GDM1 (cell line): ENCODE data around the gene RUSF1.
"Not testable (repeated sequence)": the region's sequence is repeated elsewhere in the genome, so short reads cannot be mapped to it uniquely, and the experiment has no call there.

Source experiments
- DNase-seq: peaks from one replicate; lab custom pipeline; 2025; lab: John Stamatoyannopoulos, UW

RUSF1 gene

GRCh38 chr16:31507929-31508705 is at the start of gene RUSF1:
RUSF1 (minus strand) TSS chr16:31508391; CDS start chr16:31508373, 18 bp downstream.
- DNase-seq: peak; percentile 81

- DNase-seq: no peak
Measured at GRCh38 chr16:31542763-31543162, 34.6 kb upstream of the RUSF1 start.

- not testable (repeated sequence) for DNase-seq
Measured at GRCh38 chr16:31539762-31540161, 31.6 kb upstream of the RUSF1 start.

GRCh38 chr16:31538243-31538598 is 30.0 kb upstream of the RUSF1 start:
- not testable (repeated sequence) for DNase-seq

GRCh38 chr16:31537362-31538242 is 29.4 kb upstream of the RUSF1 start:
- no peak for DNase-seq

- DNase-seq: no peak
Measured at GRCh38 chr16:31536804-31537361, 28.7 kb upstream of the RUSF1 start.

GRCh38 chr16:31535737-31536136 is 27.5 kb upstream of the RUSF1 start:
- DNase-seq: peak; percentile 51

- no peak for DNase-seq
Measured at GRCh38 chr16:31532896-31533295, 24.7 kb upstream of the RUSF1 start.

- no peak for DNase-seq
Measured at GRCh38 chr16:31532120-31532519, 23.9 kb upstream of the RUSF1 start.

GRCh38 chr16:31531096-31531495 is 22.9 kb upstream of the RUSF1 start:
- no peak for DNase-seq

- DNase-seq: no peak
Measured at GRCh38 chr16:31530405-31530804, 22.2 kb upstream of the RUSF1 start.

- no peak for DNase-seq
Measured at GRCh38 chr16:31529937-31530312, 21.7 kb upstream of the RUSF1 start.

- DNase-seq: no peak
Measured at GRCh38 chr16:31529108-31529936, 21.1 kb upstream of the RUSF1 start.

GRCh38 chr16:31528523-31529107 is 20.4 kb upstream of the RUSF1 start:
- DNase-seq: no peak

- no peak for DNase-seq
Measured at GRCh38 chr16:31527734-31528274, 19.6 kb upstream of the RUSF1 start, which contains the start of gene AHSP. AHSP (plus strand) TSS chr16:31527900; CDS start chr16:31528140, 240 bp downstream.

- DNase-seq: no peak
Measured at GRCh38 chr16:31525113-31525512, 16.9 kb upstream of the RUSF1 start.

- DNase-seq: not testable (repeated sequence)
Measured at GRCh38 chr16:31523768-31524167, 15.6 kb upstream of the RUSF1 start.

GRCh38 chr16:31522071-31522470 is 13.9 kb upstream of the RUSF1 start:
- DNase-seq: no peak

- no peak for DNase-seq
Measured at GRCh38 chr16:31521368-31521767, 13.2 kb upstream of the RUSF1 start.

GRCh38 chr16:31519759-31520431 is 11.7 kb upstream of the RUSF1 start:
- no peak for DNase-seq
